Fibroblast of lung (primary cell): ENCODE measurements around the gene APP.

Experiments
- CTCF ChIP-seq, 2 donors: IDR thresholded peaks in 1 of 2; conservative IDR thresholded peaks in 1 of 2; 1 replicate in 1 of 2; 2 replicates in 1 of 2; pipeline ENCODE4 v1.5.1; 2011 to 2012; ENCODE audit warnings: low read length in 2 of 2, control low read depth in 1 of 2, inconsistent platforms in 1 of 2, low read depth in 1 of 2, mild to moderate bottlenecking in 1 of 2
- EZH2 ChIP-seq: IDR thresholded peaks from 2 replicates; pipeline ENCODE4 v1.5.1; 2012; ENCODE audit warnings: low read length, control low read depth, mild to moderate bottlenecking; ENCODE audit errors: missing control alignments

DNA sequence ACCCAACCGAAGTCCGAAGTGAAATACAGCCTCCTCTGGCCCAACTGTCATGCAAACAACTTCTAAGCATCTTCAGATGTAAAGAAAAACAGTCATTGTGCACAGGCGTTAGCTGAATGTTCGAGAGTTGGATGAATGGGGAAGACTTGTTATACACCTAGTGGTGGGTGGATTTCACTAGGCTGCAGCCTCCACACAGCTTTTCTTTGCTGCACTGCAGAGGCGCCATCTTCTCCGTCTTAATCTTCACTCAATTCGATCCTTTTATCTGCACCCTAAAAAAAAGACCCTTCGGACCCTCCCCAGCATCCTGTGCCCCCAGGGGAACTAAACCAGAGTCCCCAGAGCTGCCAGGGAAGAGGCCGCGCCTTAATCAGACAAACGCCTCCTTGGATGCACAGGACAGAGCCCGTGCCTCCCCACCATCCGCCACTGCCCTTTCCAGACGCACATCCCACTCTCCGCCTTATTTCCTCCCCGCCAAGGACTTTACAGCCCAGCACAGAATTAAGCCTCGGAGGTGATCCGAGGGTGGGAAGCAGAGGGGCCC, 1.4 kb downstream of the APP start:
- TF ChIP-seq CTCF (conservative IDR thresholded peaks at IDR 0.05 in 1 of 2, IDR thresholded peaks at IDR 0.05 in 1 of 2; ENCODE audit: low read depth in 1 of 2, low read length in 2 of 2): peak; percentile 44 to 63
- no peak for TF ChIP-seq EZH2
